Lower lobe of right lung (tissue), 2 donors: ENCODE results near the gene TLR9. TPM values are rescaled to one million over a fixed set of nuclear protein-coding genes. Genes with fewer than 3 reads are reported as not detected.
A peak's percentile ranks its signal among the peaks of the same experiment; 100 is the strongest.

ENCODE experiments used
- ATAC-seq, 2 donors: fragments of 200-7000 bp; cut with Tn5 transposase; one replicate each; pipeline ENCODE4 v1.9.1; 2020 to 2022; ENCODE audit warnings: mild to moderate bottlenecking in 2 of 2, moderate library complexity in 2 of 2
- DNase-seq: peaks from one replicate; pipeline ENCODE4 v3.0.0-alpha.2; 2020
- H3K27ac ChIP-seq: fragments of 200-600 bp; one replicate; pipeline ENCODE4 v1.8.0; 2022
- H3K27me3 ChIP-seq: fragments of 200-600 bp; one replicate; pipeline ENCODE4 v1.8.0; 2022; ENCODE audit warnings: low read depth
- H3K36me3 ChIP-seq: fragments of 200-600 bp; one replicate; pipeline ENCODE4 v1.8.0; 2022; ENCODE audit warnings: mild to moderate bottlenecking
- H3K4me1 ChIP-seq: fragments of 200-600 bp; one replicate; pipeline ENCODE4 v1.8.0; 2022
- H3K4me3 ChIP-seq: fragments of 200-600 bp; one replicate; pipeline ENCODE4 v1.8.0; 2022; ENCODE audit warnings: mild to moderate bottlenecking
- H3K9me3 ChIP-seq: fragments of 200-600 bp; one replicate; pipeline ENCODE4 v1.8.0; 2022
- CTCF ChIP-seq: fragments of 200-600 bp; IDR thresholded peaks from one replicate; pipeline ENCODE4 v1.8.0; 2022; ENCODE audit warnings: antibody characterized with exemption, mild to moderate bottlenecking
- intact Hi-C: fragments of 100-400 bp; cut with DNase I; formaldehyde crosslinking; loops from one replicate; pipeline ENCODE4 v1.11.0; 2022
- total RNA-seq: library from RNA; stranded (reverse); fragmentation: NEBNext Ultra II Directional; extraction: Animal tissue kit (Norgen Biotek cat#: 25700); gene quantifications from one replicate; pipeline ENCODE4 v1.2.1, GENCODE V29; 2021
- donor health status: DM: no; HTN: yes; CAD: no; lungs with severe emphysema.

The TLR9 gene
- total RNA-seq, 1 donor from 2014 or later = 1.0 TPM

GRCh38 chr3:52232279-52233107 is 7.0 kb upstream of the TLR9 start:
- H3K36me3 ChIP-seq = peaks cover 72% of the 10 kb centered on the region
- intact Hi-C loops = loop anchor here (10.0 kb wide), 1 partner anchor 102 kb away; no protein-coding TSS in a partner anchor

GRCh38 chr3:52231502-52232278 is 6.2 kb upstream of the TLR9 start:
- Histone ChIP-seq H3K4me1 (peaks cover 25% of the 10 kb centered on the region), H3K36me3 (peaks cover 72% of the 10 kb centered on the region), H3K4me3 (no peak overlapping the region), H3K27me3 (no peaks in the 10 kb centered on the region), H3K9me3 (no peaks in the 10 kb centered on the region), H3K27ac (no peak overlapping the region)
- DNase-seq = peak; percentile 85
- intact Hi-C loops = loop anchor here (10.0 kb wide), 1 partner anchor 103 kb away; no protein-coding TSS in a partner anchor
- peak; percentile 94 for TF ChIP-seq CTCF
- ATAC-seq = peak; percentile 78 to 84

More at GRCh38 chr3:52232279-52233107, 7.0 kb upstream of the TLR9 start:
- no peak overlapping the region for H3K4me3 ChIP-seq
- no peak for TF ChIP-seq CTCF
- no peak for ATAC-seq
- no peaks in the 10 kb centered on the region for H3K27me3 ChIP-seq
- DNase-seq = peak; percentile 39
- H3K27ac ChIP-seq = no peak overlapping the region
- no peaks in the 10 kb centered on the region for H3K9me3 ChIP-seq
- H3K4me1 ChIP-seq = peaks cover 33% of the 10 kb centered on the region

GRCh38 chr3:52230889-52231499 is 5.5 kb upstream of the TLR9 start:
- Histone ChIP-seq H3K4me1 (peaks cover 18% of the 10 kb centered on the region), H3K27ac (no peak overlapping the region), H3K27me3 (no peaks in the 10 kb centered on the region), H3K4me3 (no peak overlapping the region), H3K9me3 (no peaks in the 10 kb centered on the region), H3K36me3 (peaks cover 72% of the 10 kb centered on the region)
- intact Hi-C loops = loop anchor here (10.0 kb wide), 1 partner anchor 104 kb away; no protein-coding TSS in a partner anchor
- DNase-seq (peak; percentile 46), ATAC-seq (no peak)
- TF ChIP-seq CTCF = no peak

- intact Hi-C loops = loop anchor here (10.0 kb wide), 1 partner anchor 104 kb away; no protein-coding TSS in a partner anchor
- peaks cover 72% of the 10 kb centered on the region for H3K36me3 ChIP-seq
These were observed 5.0 kb upstream of the TLR9 start for GRCh38 chr3:52230461-52230860.

More at GRCh38 chr3:52230461-52230860, 5.0 kb upstream of the TLR9 start:
- no peak overlapping the region for H3K27ac ChIP-seq
- no peak for TF ChIP-seq CTCF
- H3K4me1 ChIP-seq = peaks cover 13% of the 10 kb centered on the region
- DNase-seq (peak; percentile 35), ATAC-seq (no peak)
- no peak overlapping the region for H3K4me3 ChIP-seq
- no peaks in the 10 kb centered on the region for H3K9me3 ChIP-seq
- no peaks in the 10 kb centered on the region for H3K27me3 ChIP-seq
